Vagina (tissue), 2 donors: ENCODE data around the gene DMD.

Experiments used
- CTCF ChIP-seq, 3 experiments: fragments of 450-650 bp in 2 of 3; fragments of 200-600 bp in 1 of 3; sonication (generic) in 1 of 3; IDR thresholded peaks; one replicate each; pipeline ENCODE4 v1.5.1; 2017 to 2019; ENCODE audit warnings: antibody characterized with exemption in 3 of 3, mild to moderate bottlenecking in 2 of 3, moderate library complexity in 2 of 3
- POLR2A ChIP-seq, 2 donors: fragments of 450-650 bp; IDR thresholded peaks; one replicate each; pipeline ENCODE4 v1.6.1; 2017; ENCODE audit warnings: antibody characterized with exemption in 2 of 2, mild to moderate bottlenecking in 2 of 2, moderate library complexity in 2 of 2
- POLR2AphosphoS5 ChIP-seq, 2 donors: sonication (generic); formaldehyde crosslinking; IDR thresholded peaks; one replicate each; pipeline ENCODE4 v1.9.0; 2017; ENCODE audit warnings: antibody characterized with exemption in 2 of 2, mild to moderate bottlenecking in 2 of 2, low read depth in 1 of 2; ENCODE audit not compliant: insufficient read depth in 1 of 2

DNA sequence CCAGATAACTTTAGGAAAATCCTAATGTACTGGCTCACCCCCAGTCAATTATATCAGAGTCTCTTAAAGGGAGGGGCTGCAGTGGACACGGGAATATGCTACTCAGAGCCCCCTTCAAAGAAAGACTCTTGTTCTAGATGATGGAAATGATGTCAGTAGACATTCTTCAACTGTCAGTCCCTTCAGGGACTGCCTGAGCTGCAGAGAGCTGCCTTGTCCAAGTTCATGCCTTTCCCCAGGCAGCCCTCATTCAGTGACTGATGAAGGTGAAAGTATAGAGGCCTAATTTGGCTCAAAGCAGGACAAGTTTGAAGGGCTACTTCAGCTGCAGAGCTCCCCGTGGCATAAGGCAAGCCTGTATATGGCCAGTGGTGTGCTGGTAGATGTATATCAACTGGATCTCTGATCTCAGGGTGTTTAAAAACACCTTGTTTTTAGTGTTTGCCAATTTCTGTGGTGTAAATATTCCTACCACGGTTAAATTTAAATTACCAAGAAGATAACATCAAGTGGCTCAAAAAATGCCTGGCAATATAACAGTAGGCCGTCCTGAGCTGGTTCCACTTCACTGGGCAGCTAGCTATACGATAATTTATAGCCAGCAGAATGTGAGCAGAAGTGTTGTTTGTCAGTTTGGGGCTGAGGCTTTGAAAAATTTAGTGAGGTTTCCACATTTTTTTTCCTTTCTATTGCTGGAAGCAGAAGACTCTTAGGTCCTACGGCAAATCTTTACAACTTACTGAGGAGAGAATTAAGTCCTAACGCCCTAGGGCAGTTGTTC lies 1390.7 kb downstream of the DMD start:
- TF ChIP-seq CTCF (IDR thresholded peaks at IDR 0.05) (no peak), POLR2AphosphoS5 (IDR thresholded peaks at IDR 0.05; ENCODE audit: insufficient read depth in 1 of 2, low read depth in 1 of 2) (no peak), POLR2A (IDR thresholded peaks at IDR 0.05) (no peak)
